GM12873 (cell line): ENCODE measurements around the gene AFG1L.

Source experiments
- CTCF ChIP-seq: IDR thresholded peaks from 2 replicates; pipeline ENCODE4 v1.5.1; 2012; ENCODE audit warnings: low read depth, mild to moderate bottlenecking, moderate library complexity, low read length, control low read depth; ENCODE audit not compliant: insufficient read depth; ENCODE audit errors: missing control alignments

Gene AFG1L

GRCh38 chr6:108294297-108294726 is 542 bp upstream of the AFG1L start:
- no peak for TF ChIP-seq CTCF

DNA sequence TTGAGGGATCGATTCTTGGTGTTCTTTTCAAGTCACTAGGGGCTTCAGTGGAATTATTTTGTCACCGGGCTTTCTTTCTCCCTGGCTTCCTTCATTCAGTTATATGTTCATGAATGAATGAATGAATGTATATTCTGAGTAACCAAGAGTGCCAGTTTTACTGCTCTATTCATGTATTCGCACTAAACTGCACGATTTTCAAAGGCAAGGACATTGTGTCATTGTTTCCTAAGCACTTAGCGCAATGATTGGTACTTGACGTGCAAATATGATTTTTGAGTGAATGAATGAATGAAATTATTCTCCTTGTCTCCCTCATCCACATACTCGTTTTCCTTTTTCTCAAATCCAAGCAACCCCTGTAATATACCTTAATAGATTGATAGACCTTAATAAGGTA is 822 bp downstream of the AFG1L start:
- no peak for TF ChIP-seq CTCF

DNA sequence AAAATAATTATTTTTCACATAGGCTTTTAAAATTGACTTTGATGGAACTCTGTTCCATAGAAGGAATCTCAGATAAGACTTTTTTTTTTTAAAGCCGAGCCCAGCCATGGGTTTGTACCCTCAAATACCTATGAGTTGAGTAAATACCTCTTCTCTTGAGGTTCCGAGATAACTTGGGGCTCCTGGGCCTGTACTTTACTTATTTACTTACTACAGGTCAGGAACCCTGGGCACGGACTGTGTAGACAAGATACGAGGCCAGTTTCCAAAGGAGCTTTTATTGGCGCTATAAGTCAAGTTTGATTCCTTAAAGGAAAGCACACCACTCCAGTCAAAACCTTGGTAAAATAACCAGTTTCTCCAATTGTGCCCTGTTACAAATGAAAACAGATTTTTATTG is 7.5 kb downstream of the AFG1L start:
- TF ChIP-seq CTCF = no peak

DNA sequence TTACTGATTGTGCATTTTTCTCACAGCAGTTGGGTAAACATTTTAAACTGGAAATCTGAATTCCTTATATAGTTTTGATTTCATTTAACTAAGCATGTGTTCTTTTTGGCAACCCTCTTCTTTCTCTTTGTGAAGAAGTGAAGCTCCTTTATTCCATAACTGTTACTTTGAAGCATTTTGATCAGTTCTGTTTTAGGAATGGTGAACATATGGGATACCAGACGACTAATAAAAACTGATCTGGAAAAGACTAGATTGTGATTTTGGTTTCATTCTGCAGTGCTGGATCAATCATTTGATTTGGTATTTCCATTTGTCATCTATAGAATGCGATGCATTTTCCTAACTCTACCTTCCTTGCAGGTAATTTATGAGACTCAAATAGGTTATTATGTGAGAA is 9.8 kb downstream of the AFG1L start:
- no peak for TF ChIP-seq CTCF

DNA sequence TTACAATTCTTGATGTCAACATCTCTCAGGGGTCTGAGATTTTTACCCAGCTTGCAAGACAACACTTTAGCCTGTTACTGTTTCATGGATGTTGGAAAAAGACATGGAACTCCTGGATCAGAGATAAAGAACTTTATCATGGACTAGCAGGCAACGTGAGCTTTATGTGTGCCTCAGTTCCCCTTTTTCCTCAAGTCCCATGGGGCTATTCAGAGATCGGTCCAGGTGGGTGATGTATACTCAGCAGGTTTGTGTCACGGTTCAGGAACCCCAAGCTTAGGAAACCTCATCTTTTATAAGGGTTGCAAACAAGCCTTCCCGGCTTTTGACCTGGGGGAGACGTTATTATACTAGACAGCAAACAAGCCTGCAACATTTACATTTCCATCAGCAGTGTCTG is 15.0 kb downstream of the AFG1L start:
- no peak for TF ChIP-seq CTCF

DNA sequence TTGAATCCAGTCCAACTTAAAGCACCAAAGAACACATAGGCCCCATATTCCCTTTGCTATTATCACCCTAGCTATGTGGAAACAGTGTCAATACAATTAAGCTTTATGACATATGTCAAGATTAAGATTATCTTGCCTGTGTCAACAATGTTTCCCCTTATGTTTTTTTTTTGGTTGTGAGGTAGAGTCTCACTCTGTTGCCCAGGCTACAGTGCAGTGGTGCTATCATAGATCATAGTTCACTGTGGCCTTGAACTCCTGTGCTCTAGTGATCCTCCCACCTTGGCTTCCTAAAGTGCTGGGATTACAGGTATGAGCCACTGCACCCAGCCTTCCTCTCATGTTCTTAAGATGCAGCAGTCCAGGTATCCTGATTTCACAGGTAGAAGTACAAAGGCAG is 17.8 kb downstream of the AFG1L start:
- no peak for TF ChIP-seq CTCF

DNA sequence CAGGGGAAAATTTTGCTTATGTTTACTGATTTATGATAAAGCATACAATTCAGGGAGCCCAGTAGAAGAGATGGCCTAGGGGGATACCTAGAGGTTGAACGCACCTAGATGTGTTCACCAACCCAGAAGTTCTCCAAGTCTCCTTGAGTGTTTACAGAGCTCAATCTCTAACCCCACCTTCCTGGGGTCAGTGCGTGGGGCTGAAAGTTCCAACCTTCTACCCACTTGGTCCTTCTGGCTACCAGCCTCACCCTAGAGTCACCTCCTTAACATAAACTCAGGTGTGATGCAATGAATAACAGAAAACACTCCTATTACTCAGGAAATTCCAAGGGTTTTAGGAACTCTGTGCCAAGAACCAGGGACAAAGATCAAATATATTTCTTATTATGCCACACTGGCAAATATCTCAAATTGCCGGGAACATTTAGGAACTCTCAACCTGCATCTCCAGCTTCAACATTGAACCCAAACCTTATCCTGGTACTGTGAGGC is 26.4 kb downstream of the AFG1L start:
- no peak for TF ChIP-seq CTCF

GRCh38 chr6:108322728-108323127 is 27.9 kb downstream of the AFG1L start:
- TF ChIP-seq CTCF = no peak
